Suprapubic skin (tissue), 3 donors: ENCODE results near the gene MIPEP.

Source experiments
- CTCF ChIP-seq, 2 donors: fragments of 200-600 bp in 1 of 2; fragments of 450-650 bp in 1 of 2; sonication (generic) in 1 of 2; IDR thresholded peaks; one replicate each; pipeline ENCODE4 v1.5.1; 2016 to 2019; ENCODE audit warnings: antibody characterized with exemption in 2 of 2, mild to moderate bottlenecking in 1 of 2, moderate library complexity in 1 of 2
- POLR2AphosphoS5 ChIP-seq, 3 donors: sonication (generic); formaldehyde crosslinking; IDR thresholded peaks; one replicate each; pipeline ENCODE4 v1.6.1; 2017; ENCODE audit warnings: antibody characterized with exemption in 3 of 3

- no peak for TF ChIP-seq CTCF (IDR thresholded peaks at IDR 0.05)
- no peak for TF ChIP-seq POLR2AphosphoS5 (IDR thresholded peaks at IDR 0.05)
Observed at GRCh38 chr13:23852351-23852750, 36.8 kb downstream of the MIPEP start.
